GM19023 (cell line): Measurements from ENCODE around the gene UBE4B.
"Not testable (repeated sequence)": the region's sequence is repeated elsewhere in the genome, so short reads cannot be mapped to it uniquely, and the experiment has no call there.

ENCODE experiments used
- ATAC-seq: cut with Tn5 transposase; IDR thresholded peaks from one replicate; pipeline ENCODE4 v1.9.1; 2021; ENCODE audit warnings: mild to moderate bottlenecking, moderate library complexity; ENCODE audit not compliant: unreplicated experiment

UBE4B gene

GRCh38 chr1:10170239-10170574 is 137.4 kb downstream of the UBE4B start:
- no peak for ATAC-seq

- ATAC-seq: no peak
Measured at GRCh38 chr1:10171105-10171767, 138.5 kb downstream of the UBE4B start.

- no peak for ATAC-seq
Measured at GRCh38 chr1:10171995-10172669, 139.4 kb downstream of the UBE4B start.

- no peak for ATAC-seq
Measured at GRCh38 chr1:10173582-10173981, 140.8 kb downstream of the UBE4B start.

- ATAC-seq: no peak
Measured at GRCh38 chr1:10177876-10178275, 145.1 kb downstream of the UBE4B start.

- no peak for ATAC-seq
Measured at GRCh38 chr1:10178597-10179405, 146.0 kb downstream of the UBE4B start.

GRCh38 chr1:10179406-10180091 is 146.8 kb downstream of the UBE4B start:
- no peak for ATAC-seq

GRCh38 chr1:10181154-10181553 is 148.4 kb downstream of the UBE4B start:
- no peak for ATAC-seq

- no peak for ATAC-seq
Measured at GRCh38 chr1:10185759-10186158, 153.0 kb downstream of the UBE4B start.

GRCh38 chr1:10186331-10187025 is 153.7 kb downstream of the UBE4B start:
- no peak for ATAC-seq

GRCh38 chr1:10187026-10187334 is 154.2 kb downstream of the UBE4B start:
- ATAC-seq: no peak

GRCh38 chr1:10188133-10188650 is 155.4 kb downstream of the UBE4B start:
- ATAC-seq: no peak

- no peak for ATAC-seq
Measured at GRCh38 chr1:10189659-10190058, 156.9 kb downstream of the UBE4B start.

- no peak for ATAC-seq
Measured at GRCh38 chr1:10192263-10192662, 159.5 kb downstream of the UBE4B start.

- no peak for ATAC-seq
Measured at GRCh38 chr1:10193288-10193687, 160.5 kb downstream of the UBE4B start.

GRCh38 chr1:10195570-10195969 is 162.8 kb downstream of the UBE4B start:
- no peak for ATAC-seq

GRCh38 chr1:10196976-10197375 is 164.2 kb downstream of the UBE4B start:
- no peak for ATAC-seq

GRCh38 chr1:10200620-10201019 is 167.9 kb downstream of the UBE4B start:
- ATAC-seq: no peak

GRCh38 chr1:10204003-10204642 is 171.4 kb downstream of the UBE4B start:
- ATAC-seq: no peak

- ATAC-seq: not testable (repeated sequence)
Measured at GRCh38 chr1:10205206-10205605, 172.4 kb downstream of the UBE4B start.
